B cell (primary cell): Measurements from ENCODE around the gene GALNT18. TPM values are rescaled to one million over a fixed set of nuclear protein-coding genes. Genes with fewer than 3 reads are reported as not detected.

Experiments used
- ATAC-seq: fragments of 200-7000 bp; cut with Tn5 transposase; one replicate; pipeline ENCODE4 v1.10.0; 2021; ENCODE audit warnings: low read depth, mild to moderate bottlenecking, moderate number of reproducible peaks, moderate library complexity
- CTCF ChIA-PET: fragments of 350-600 bp; sonication (Branson Sonifier 250); formaldehyde crosslinking; loops from one replicate; lab custom pipeline; 2021; ENCODE audit warnings: antibody characterized with exemption, inconsistent platforms; lab: Charles Lee
- POLR2A ChIA-PET: fragments of 350-600 bp; sonication (Branson Sonifier 250); formaldehyde crosslinking; loops from one replicate; lab custom pipeline; 2021; ENCODE audit warnings: antibody characterized with exemption; lab: Charles Lee
- DNase-seq: peaks from one replicate; pipeline ENCODE4 v3.0.0; 2013
- H2AFZ ChIP-seq: 2 replicates; pipeline ENCODE4 v1.6.1; 2012; ENCODE audit warnings: mild to moderate bottlenecking, low read depth, low read length; ENCODE audit not compliant: insufficient read depth, poor library complexity, severe bottlenecking
- H3K27ac ChIP-seq, 2 donors: 1 replicate in 1 of 2; 2 replicates in 1 of 2; pipeline ENCODE4 v1.5.1; 2012 to 2013; ENCODE audit warnings: low read length in 2 of 2, mild to moderate bottlenecking in 2 of 2, moderate library complexity in 1 of 2
- H3K27me3 ChIP-seq, 4 experiments: fragments of 200-600 bp in 1 of 4; sonication (generic) in 1 of 4; replicated peaks in 1 of 4; 1 replicate in 2 of 4; 2 replicates in 2 of 4; pipeline versions ENCODE4 v1.6.1 to v1.7.0; 2013 to 2016; ENCODE audit warnings: low read length in 3 of 4, mild to moderate bottlenecking in 2 of 4, mixed read lengths in 1 of 4, moderate library complexity in 1 of 4; ENCODE audit not compliant: insufficient read depth in 4 of 4, control insufficient read depth in 3 of 4; ENCODE audit errors: control extremely low read depth in 1 of 4
- H3K36me3 ChIP-seq, 2 experiments: replicated peaks in 1 of 2; 1 replicate in 1 of 2; 2 replicates in 1 of 2; pipeline versions ENCODE4 v1.6.1 to v1.7.1; 2013; ENCODE audit warnings: low read length in 1 of 2; ENCODE audit not compliant: insufficient read depth in 2 of 2, control insufficient read depth in 1 of 2; ENCODE audit errors: control extremely low read depth in 1 of 2, extremely low read depth in 1 of 2
- H3K4me1 ChIP-seq, 2 donors: fragments of 200-600 bp in 1 of 2; sonication (generic) in 1 of 2; 1 replicate in 1 of 2; 2 replicates in 1 of 2; pipeline versions ENCODE4 v1.5.1 to v1.6.1; 2013 to 2017; ENCODE audit warnings: low read length in 2 of 2; ENCODE audit not compliant: control insufficient read depth in 2 of 2, insufficient read depth in 2 of 2
- H3K4me2 ChIP-seq: replicated peaks from 2 replicates; pipeline ENCODE3; 2012; ENCODE audit warnings: mild to moderate bottlenecking, low read depth, low read length; ENCODE audit not compliant: poor library complexity, severe bottlenecking
- H3K4me3 ChIP-seq, 5 experiments: fragments of 200-600 bp in 1 of 5; sonication (generic) in 1 of 5; 1 replicate in 3 of 5; 2 replicates in 2 of 5; pipeline versions ENCODE4 v1.5.1 to v1.7.0; 2011 to 2016; ENCODE audit warnings: low read length in 4 of 5, mild to moderate bottlenecking in 4 of 5, low read depth in 2 of 5, control low read depth in 1 of 5, moderate library complexity in 1 of 5; ENCODE audit not compliant: insufficient read depth in 1 of 5; ENCODE audit errors: control extremely low read depth in 1 of 5, extremely low read depth in 1 of 5
- H3K79me2 ChIP-seq: fragments of 200-600 bp; sonication (generic); one replicate; pipeline ENCODE4 v1.6.0; 2016; ENCODE audit warnings: low read length; ENCODE audit not compliant: control insufficient read depth, insufficient read depth
- H3K9ac ChIP-seq: fragments of 200-600 bp; sonication (generic); 2 replicates; pipeline ENCODE4 v1.6.1; 2017; ENCODE audit warnings: mild to moderate bottlenecking, low read length, moderate library complexity
- H3K9me3 ChIP-seq, 3 donors: one replicate each; pipeline versions ENCODE4 v1.6.1 to v1.7.1; 2013; ENCODE audit warnings: low read length in 2 of 3; ENCODE audit not compliant: control insufficient read depth in 2 of 3, insufficient read depth in 1 of 3; ENCODE audit errors: control extremely low read depth in 1 of 3
- H4K20me1 ChIP-seq: 2 replicates; pipeline ENCODE4 v1.6.0; 2012; ENCODE audit warnings: mild to moderate bottlenecking, low read length; ENCODE audit not compliant: insufficient read depth, control insufficient read depth, poor library complexity, severe bottlenecking
- H3K27ac Mint-ChIP-seq: one replicate; pipeline ENCODE4 v1.8.0; 2021; ENCODE audit warnings: mixed read lengths
- H3K27me3 Mint-ChIP-seq: one replicate; pipeline ENCODE4 v1.8.0; 2021; ENCODE audit warnings: mixed read lengths
- H3K4me1 Mint-ChIP-seq: one replicate; pipeline ENCODE4 v1.8.0; 2021; ENCODE audit warnings: mixed read lengths
- H3K4me3 Mint-ChIP-seq: one replicate; pipeline ENCODE4 v1.8.0; 2021; ENCODE audit warnings: mixed read lengths
- H3K9me3 Mint-ChIP-seq: one replicate; pipeline ENCODE4 v1.8.0; 2022; ENCODE audit warnings: mixed read lengths; ENCODE audit not compliant: insufficient read depth
- CTCF ChIP-seq: fragments of 200-600 bp; IDR thresholded peaks from one replicate; pipeline ENCODE4 v1.8.0; 2022; ENCODE audit warnings: antibody characterized with exemption, mild to moderate bottlenecking
- EZH2 ChIP-seq: IDR thresholded peaks from 2 replicates; pipeline ENCODE4 v1.6.1; 2012; ENCODE audit warnings: borderline replicate concordance, low read depth, mild to moderate bottlenecking, moderate library complexity, low read length; ENCODE audit not compliant: insufficient read depth, poor library complexity, severe bottlenecking
- WGBS: methylation state at CpG from one replicate; pipeline ENCODE4 v1.1.5; 2013; ENCODE audit warnings: missing lambda C conversion rate; ENCODE audit not compliant: insufficient coverage; 5-methylcytosine and 5-hydroxymethylcytosine counted together
- intact Hi-C: fragments of 100-400 bp; cut with micrococcal nuclease; formaldehyde crosslinking; loops from one replicate; pipeline ENCODE4 v1.10.0; 2022
- polyA plus RNA-seq: library from polyadenylated mRNA; depleted of rRNA; stranded (reverse); fragments of >200 nt; gene quantifications from 2 replicates; pipeline ENCODE4 v1.2.3, GENCODE V29; 2012
- total RNA-seq, 2 donors: library from RNA; stranded (reverse); fragments of 120-200 nt in 1 of 2; gene quantifications; 1 replicate in 1 of 2; 2 replicates in 1 of 2; pipeline versions ENCODE4 v1.2.3 to v1.2.4, GENCODE V29; 2013 to 2022

GALNT18 gene
- total and polyA plus RNA-seq, 2 donors (not counting 1 experiment from before 2014, with no cell fraction given) = not detected

- H3K4me3 Mint-ChIP-seq = no peak overlapping the region
- no peaks in the 10 kb centered on the region for H3K27me3 ChIP-seq
- H3K9me3 Mint-ChIP-seq = peaks cover 2% of the 10 kb centered on the region
- H3K4me2 ChIP-seq = no peak overlapping the region
- no peak for ATAC-seq
- DNase-seq = no peak
- peaks cover under 1% of the 10 kb centered on the region for H3K4me1 Mint-ChIP-seq
- WGBS = 98% methylated on average over 6 of the region's 7 CpGs
- ChIA-PET POLR2A (no interaction called here), CTCF (no interaction called here)
- no peaks in the 10 kb centered on the region for H3K4me1 ChIP-seq
- peaks cover 7% of the 10 kb centered on the region for H3K27me3 Mint-ChIP-seq
- intact Hi-C loops = no loop called here
- no peaks in the 10 kb centered on the region for H3K36me3 ChIP-seq
- no peak overlapping the region for H3K27ac ChIP-seq
- no peak for TF ChIP-seq CTCF
- no peak overlapping the region for H3K27ac Mint-ChIP-seq
- no peak overlapping the region for H2AFZ ChIP-seq
- no peak overlapping the region for H3K4me3 ChIP-seq
- no peaks in the 10 kb centered on the region for H4K20me1 ChIP-seq
- no peaks in the 10 kb centered on the region for H3K79me2 ChIP-seq
- H3K9me3 ChIP-seq = peaks cover 0 to 2% (median 0%) of the 10 kb centered on the region in 3 donors
- no peak overlapping the region for H3K9ac ChIP-seq
Measured at GRCh38 chr11:11237070-11237832, 384.6 kb downstream of the GALNT18 start.

GRCh38 chr11:11236498-11237059 is 385.2 kb downstream of the GALNT18 start:
- CTCF ChIA-PET = no interaction called here
- peaks cover 0 to 2% (median 0%) of the 10 kb centered on the region in 3 donors for H3K9me3 ChIP-seq
- no CpG with 5 or more reads among the region's 4 CpGs for WGBS
- Mint-ChIP-seq H3K9me3 (peaks cover 2% of the 10 kb centered on the region), H3K4me3 (no peak overlapping the region), H3K27me3 (peaks cover 11% of the 10 kb centered on the region), H3K27ac (no peak overlapping the region), H3K4me1 (no peaks in the 10 kb centered on the region)
- no peaks in the 10 kb centered on the region for H3K4me1 ChIP-seq
- no peak overlapping the region for H3K4me3 ChIP-seq
- no peak overlapping the region for H3K27ac ChIP-seq
- H2AFZ ChIP-seq = no peak overlapping the region
- no peak overlapping the region for H3K4me2 ChIP-seq
- H3K79me2 ChIP-seq = no peaks in the 10 kb centered on the region
- DNase-seq = no peak
- TF ChIP-seq CTCF (no peak), EZH2 (no peak)
- no peak overlapping the region for H3K9ac ChIP-seq
- intact Hi-C loops = no loop called here
- no peaks in the 10 kb centered on the region for H3K27me3 ChIP-seq
- H4K20me1 ChIP-seq = no peaks in the 10 kb centered on the region
- no peaks in the 10 kb centered on the region for H3K36me3 ChIP-seq
- ATAC-seq = no peak
- POLR2A ChIA-PET = no interaction called here
